Endodermal cell (in vitro differentiated cells): ENCODE data around the gene HMCN2. TPM values are rescaled to one million over a fixed set of nuclear protein-coding genes. Genes with fewer than 3 reads are reported as not detected.

ENCODE experiments used
- DNase-seq: peaks from one replicate; pipeline ENCODE4 v3.0.0-alpha.2; 2017
- H3K27ac ChIP-seq: 2 replicates; pipeline ENCODE4 v1.5.1; 2013; ENCODE audit warnings: mild to moderate bottlenecking, low read depth, low read length, moderate library complexity
- H3K27me3 ChIP-seq: 2 replicates; pipeline ENCODE4 v1.6.1; 2013; ENCODE audit warnings: mild to moderate bottlenecking, low read length, moderate library complexity; ENCODE audit not compliant: insufficient read depth, control insufficient read depth, poor library complexity, severe bottlenecking
- H3K36me3 ChIP-seq: 2 replicates; pipeline ENCODE4 v1.7.0; 2013; ENCODE audit warnings: mild to moderate bottlenecking, low read length, moderate library complexity; ENCODE audit not compliant: control insufficient read depth, insufficient read depth
- H3K4me1 ChIP-seq: one replicate; pipeline ENCODE4 v1.7.0; 2013; ENCODE audit warnings: low read length; ENCODE audit not compliant: control insufficient read depth, insufficient read depth
- H3K4me3 ChIP-seq: 2 replicates; pipeline ENCODE4 v1.5.1; 2013; ENCODE audit warnings: mild to moderate bottlenecking, low read length, moderate library complexity
- H3K9ac ChIP-seq: 2 replicates; pipeline ENCODE4 v1.6.1; 2013; ENCODE audit warnings: mild to moderate bottlenecking, low read length, moderate library complexity; ENCODE audit not compliant: poor library complexity, severe bottlenecking; ENCODE audit errors: extremely low read depth
- H3K9me3 ChIP-seq: 2 replicates; pipeline ENCODE4 v1.6.1; 2013; ENCODE audit warnings: mild to moderate bottlenecking, low read length, moderate library complexity; ENCODE audit not compliant: control insufficient read depth
- H3K27ac Mint-ChIP-seq: 2 replicates; pipeline ENCODE4 v1.8.0; 2020; ENCODE audit warnings: mixed read lengths
- H3K27me3 Mint-ChIP-seq: 2 replicates; pipeline ENCODE4 v1.8.0; 2021; ENCODE audit warnings: mild to moderate bottlenecking, mixed read lengths; ENCODE audit not compliant: insufficient read depth
- H3K36me3 Mint-ChIP-seq: 2 replicates; pipeline ENCODE4 v1.8.0; 2020; ENCODE audit warnings: low read depth, mixed read lengths
- H3K4me1 Mint-ChIP-seq: 2 replicates; pipeline ENCODE4 v1.8.0; 2020; ENCODE audit warnings: mixed read lengths
- H3K4me3 Mint-ChIP-seq: 2 replicates; pipeline ENCODE4 v1.8.0; 2020; ENCODE audit warnings: mild to moderate bottlenecking, moderate library complexity, mixed read lengths
- H3K9me3 Mint-ChIP-seq: 2 replicates; pipeline ENCODE4 v1.8.0; 2020; ENCODE audit warnings: mild to moderate bottlenecking, mixed read lengths
- CTCF ChIP-seq: fragments of 200-600 bp; sonication (generic); conservative IDR thresholded peaks from 2 replicates; pipeline ENCODE4 v1.5.0; 2021; ENCODE audit warnings: antibody characterized with exemption, mild to moderate bottlenecking
- WGBS, 2 experiments: methylation state at CpG; one replicate each; pipeline versions ENCODE4 v1.1.5 to v1.1.7; 2013; ENCODE audit warnings: missing lambda C conversion rate in 2 of 2, mixed read lengths in 1 of 2; ENCODE audit not compliant: insufficient coverage in 1 of 2, insufficient read length in 1 of 2; 5-methylcytosine and 5-hydroxymethylcytosine counted together
- total RNA-seq, 2 donors: library from RNA; stranded (reverse); fragmentation: NEBNext Ultra II Directional in 1 of 2; extraction: Animal tissue kit (Norgen Biotek cat#: 25700) in 1 of 2; gene quantifications; 2 replicates in 1 of 2; 3 replicates in 1 of 2; pipeline ENCODE4 v1.2.1, GENCODE V29; 2021

Gene HMCN2
- total RNA-seq, 2 donors from 2014 or later, result 3.3 to 3.9 TPM

- H3K9ac ChIP-seq, result no peak overlapping the region
- 82 to 87% methylated on average over 6 to 12 of the region's 12 CpGs for WGBS, 2 experiments
- H3K27ac ChIP-seq, result peak overlapping the region; percentile 57
- H3K27ac Mint-ChIP-seq, result no peak overlapping the region
- no peaks in the 10 kb centered on the region for H3K9me3 ChIP-seq
- peak overlapping the region; percentile 59 for H3K4me3 Mint-ChIP-seq
- peaks cover 15% of the 10 kb centered on the region for H3K4me1 Mint-ChIP-seq
- peaks cover 12% of the 10 kb centered on the region for H3K4me1 ChIP-seq
- H3K27me3 ChIP-seq, result peaks cover 21% of the 10 kb centered on the region
- no peaks in the 10 kb centered on the region for H3K36me3 ChIP-seq
- no peak for DNase-seq
- H3K4me3 ChIP-seq, result no peak overlapping the region
- peaks cover 19% of the 10 kb centered on the region for H3K27me3 Mint-ChIP-seq
- H3K9me3 Mint-ChIP-seq, result no peaks in the 10 kb centered on the region
- no peak for TF ChIP-seq CTCF
- no peaks in the 10 kb centered on the region for H3K36me3 Mint-ChIP-seq
These were observed 181.7 kb downstream of the HMCN2 start for GRCh38 chr9:130447193-130447816.

GRCh38 chr9:130448035-130448624 lies 182.6 kb downstream of the HMCN2 start:
- H3K27me3 ChIP-seq, result peaks cover 20% of the 10 kb centered on the region
- H3K9ac ChIP-seq, result no peak overlapping the region
- no peak overlapping the region for H3K4me3 ChIP-seq
- H3K9me3 ChIP-seq, result no peaks in the 10 kb centered on the region
- H3K27ac Mint-ChIP-seq, result no peak overlapping the region
- no peak overlapping the region for H3K4me3 Mint-ChIP-seq
- TF ChIP-seq CTCF, result no peak
- no peaks in the 10 kb centered on the region for H3K9me3 Mint-ChIP-seq
- H3K36me3 Mint-ChIP-seq, result no peaks in the 10 kb centered on the region
- WGBS, 2 experiments, result 82 to 100% methylated on average over 1 to 12 of the region's 12 CpGs
- H3K27ac ChIP-seq, result peak overlapping the region; percentile 61
- no peak for DNase-seq
- peaks cover 15% of the 10 kb centered on the region for H3K4me1 Mint-ChIP-seq
- H3K36me3 ChIP-seq, result no peaks in the 10 kb centered on the region
- H3K27me3 Mint-ChIP-seq, result peaks cover 18% of the 10 kb centered on the region
- H3K4me1 ChIP-seq, result peaks cover 12% of the 10 kb centered on the region

- Histone ChIP-seq H3K36me3 (no peaks in the 10 kb centered on the region), H3K27me3 (peaks cover 12% of the 10 kb centered on the region), H3K9me3 (no peaks in the 10 kb centered on the region), H3K27ac (no peak overlapping the region), H3K4me1 (peaks cover 18% of the 10 kb centered on the region), H3K4me3 (no peak overlapping the region), H3K9ac (no peak overlapping the region)
- no peaks in the 10 kb centered on the region for H3K9me3 Mint-ChIP-seq
- H3K27me3 Mint-ChIP-seq, result peaks cover 9% of the 10 kb centered on the region
- peaks cover 15% of the 10 kb centered on the region for H3K4me1 Mint-ChIP-seq
- no peak overlapping the region for H3K27ac Mint-ChIP-seq
- TF ChIP-seq CTCF, result no peak
- no peak overlapping the region for H3K4me3 Mint-ChIP-seq
- no peak for DNase-seq
- H3K36me3 Mint-ChIP-seq, result no peaks in the 10 kb centered on the region
- 89 to 90% methylated on average over 7 to 10 of the region's 10 CpGs for WGBS, 2 experiments
These were observed 183.4 kb downstream of the HMCN2 start for GRCh38 chr9:130448771-130449603.
